K562 (cell line): ENCODE measurements around the gene RCBTB1. TPM values are rescaled to one million over a fixed set of nuclear protein-coding genes. Genes with fewer than 3 reads are reported as not detected.

ENCODE experiments used
- ATAC-seq: fragments of 200-7000 bp; cut with Tn5 transposase; 3 replicates; pipeline ENCODE4 v1.9.1; 2020; ENCODE audit warnings: moderate library complexity
- BruUV-seq: library from RNA; stranded (reverse); fragments of 400-500 nt; replicated peaks from 2 replicates; lab custom pipeline; 2021; lab: Mats Ljungman, UMichigan
- CTCF ChIA-PET: fragments of 300-600 bp; formaldehyde crosslinking; extraction: SDS; loops from one replicate; lab custom pipeline; 2021; ENCODE audit warnings: low intra/inter-chr PET ratio; lab: Yijun Ruan, JAX
- POLR2A ChIA-PET: fragments of 300-600, 350-650 bp; sonication (Branson Sonifier 250); formaldehyde crosslinking; extraction: SDS; loops from one replicate; lab custom pipeline; 2021; ENCODE audit warnings: antibody characterized with exemption, inconsistent platforms; lab: Yijun Ruan, JAX
- DNase-seq, 4 experiments: peaks; one replicate each; pipeline versions ENCODE4 v3.0.0 to v3.0.0-alpha.2; 2011 to 2018; ENCODE audit warnings: low spot score in 3 of 4, mixed read lengths in 3 of 4; ENCODE audit errors: extremely low read depth in 1 of 4
- FAIRE-seq: peaks from 2 replicates; lab custom pipeline; 2011; peaks lifted over from hg19 to GRCh38; lab: Jason Lieb, UNC
- H2AFZ ChIP-seq: 2 replicates; pipeline ENCODE4 v1.6.0; 2011; ENCODE audit warnings: low read depth, low read length, control low read depth, inconsistent platforms
- H3K27ac ChIP-seq: fragments of 200-600 bp; 3 replicates; pipeline ENCODE4 v1.8.0; 2011; ENCODE audit warnings: low read depth, mild to moderate bottlenecking, control low read depth, inconsistent platforms, low read length, moderate library complexity, mixed read lengths; ENCODE audit errors: extremely low read depth
- H3K27me3 ChIP-seq, 2 experiments: fragments of 300-600 bp in 1 of 2; 2 replicates in 1 of 2; 3 replicates in 1 of 2; pipeline versions ENCODE4 v1.6.0 to v1.8.0; 2011; ENCODE audit warnings: inconsistent platforms in 2 of 2, low read length in 2 of 2, mild to moderate bottlenecking in 1 of 2, mixed read lengths in 1 of 2, moderate library complexity in 1 of 2; ENCODE audit not compliant: control insufficient read depth in 2 of 2, insufficient read depth in 2 of 2
- H3K36me3 ChIP-seq: fragments of 300-600 bp; 3 replicates; pipeline ENCODE4 v1.8.0; 2011; ENCODE audit warnings: mild to moderate bottlenecking, low read length, inconsistent platforms; ENCODE audit not compliant: control insufficient read depth, insufficient read depth
- H3K4me1 ChIP-seq, 2 experiments: fragments of 200-600 bp in 1 of 2; replicated peaks in 1 of 2; 2 replicates in 1 of 2; 3 replicates in 1 of 2; pipeline versions ENCODE4 v1.5.1 to v1.8.0; 2011; ENCODE audit warnings: inconsistent platforms in 2 of 2, low read length in 2 of 2, mild to moderate bottlenecking in 1 of 2, mixed read lengths in 1 of 2, moderate library complexity in 1 of 2; ENCODE audit not compliant: control insufficient read depth in 2 of 2, insufficient read depth in 2 of 2
- H3K4me2 ChIP-seq: 2 replicates; pipeline ENCODE4 v1.6.1; 2011; ENCODE audit warnings: low read length, control low read depth, inconsistent platforms, mixed read lengths; ENCODE audit not compliant: insufficient read depth
- H3K4me3 ChIP-seq: fragments of 200-600 bp; sonication (generic), shearing (Covaris generic); 2 replicates; pipeline ENCODE4 v1.5.1; 2016; ENCODE audit warnings: control low read depth, inconsistent platforms
- H3K79me2 ChIP-seq: fragments of 200-600 bp; 3 replicates; pipeline ENCODE4 v1.8.0; 2011; ENCODE audit warnings: low read length, inconsistent platforms; ENCODE audit not compliant: control insufficient read depth, insufficient read depth
- H3K9ac ChIP-seq, 2 experiments: 2 replicates each; pipeline versions ENCODE4 v1.6.0 to v1.6.1; 2011; ENCODE audit warnings: low read depth in 2 of 2, low read length in 2 of 2, control low read depth in 1 of 2, inconsistent platforms in 1 of 2, mild to moderate bottlenecking in 1 of 2, mixed read lengths in 1 of 2; ENCODE audit not compliant: insufficient read depth in 1 of 2
- H3K9me1 ChIP-seq: one replicate; pipeline ENCODE4 v1.6.0; 2011; ENCODE audit warnings: inconsistent platforms, mild to moderate bottlenecking, low read length, moderate library complexity; ENCODE audit not compliant: control insufficient read depth, insufficient read depth
- H3K9me3 ChIP-seq: replicated peaks from 2 replicates; pipeline ENCODE4 v1.5.1; 2011; ENCODE audit warnings: low read depth, low read length, inconsistent platforms; ENCODE audit not compliant: control insufficient read depth, insufficient read depth
- H4K20me1 ChIP-seq: replicated peaks from 2 replicates; pipeline ENCODE4 v1.6.1; 2011; ENCODE audit warnings: low read length, inconsistent platforms, mixed read lengths; ENCODE audit not compliant: control insufficient read depth, insufficient read depth
- ESRRB ChIP-seq: fragments of 250-450 bp; sonication (Bioruptor Pico); IDR thresholded peaks from 2 replicates; pipeline ENCODE4 v1.5.0; 2020; ENCODE audit warnings: mild to moderate bottlenecking, moderate library complexity, borderline replicate concordance
- FIP1L1 ChIP-seq: fragments of 200-400 bp; formaldehyde crosslinking; IDR thresholded peaks from 2 replicates; pipeline ENCODE4 v1.6.1; 2018; ENCODE audit warnings: mild to moderate bottlenecking, low read depth, low read length; ENCODE audit not compliant: poor library complexity, severe bottlenecking
- XRCC3 ChIP-seq: fragments of 450-650 bp; IDR thresholded peaks from 2 replicates; pipeline ENCODE4 v1.6.1; 2017; ENCODE audit warnings: mild to moderate bottlenecking, moderate library complexity
- ZNF384 ChIP-seq: IDR thresholded peaks from 2 replicates; pipeline ENCODE4 v1.6.1; 2012; ENCODE audit warnings: low read depth, low read length, improper control_type of control experiment
- ZNF408 ChIP-seq: fragments of 250-450 bp; sonication (Bioruptor Pico); IDR thresholded peaks from 2 replicates; pipeline ENCODE4 v1.4.0; 2020; ENCODE audit warnings: low read depth, mild to moderate bottlenecking, moderate library complexity
- whole genome bisulfite sequencing: fragments of 100-300 bp; shearing (Covaris generic); methylation state at CpG from one replicate; pipeline ENCODE4 v1.1.6; 2016; ENCODE audit warnings: low coverage, mixed read lengths; ENCODE audit not compliant: insufficient coverage; ENCODE audit errors: missing lambda C conversion rate; 5-methylcytosine and 5-hydroxymethylcytosine counted together
- in situ Hi-C: fragments of 300-500 bp; cut with MboI; formaldehyde crosslinking; loops from 4 replicates; pipeline ENCODE4 v1.15.0; 2018; ENCODE audit warnings: inconsistent platforms, mixed read lengths
- intact Hi-C: fragments of 100-400 bp; cut with micrococcal nuclease; formaldehyde crosslinking; loops from 2 replicates; pipeline ENCODE4 v1.14.2; 2022
- polyA plus RNA-seq, 8 experiments: library from polyadenylated mRNA; depleted of rRNA in 4 of 8; stranded (reverse) in 5 of 8; unstranded in 3 of 8; fragments of >200 nt; fragmentation: Nextera tagmentation in 2 of 8; fragmentation: Illumina TruSeq in 1 of 8; extraction: Ambion mirVana in 2 of 8; extraction: Trizol in 1 of 8; gene quantifications; 2 replicates each; pipeline versions ENCODE4 v1.2.1 to v1.2.3, GENCODE V29; 2011 to 2014; ENCODE audit warnings: inconsistent platforms in 1 of 8, missing spikeins in 1 of 8
- total RNA-seq, 7 experiments: library from RNA; depleted of rRNA in 6 of 7; stranded (reverse); fragments of >200 nt in 6 of 7; fragmentation: Illumina TruSeq in 2 of 7; extraction: Trizol in 2 of 7; gene quantifications; 2 replicates each; pipeline versions ENCODE4 v1.2.1 to v1.2.3, GENCODE V29; 2011 to 2021; ENCODE audit warnings: low replicate concordance in 1 of 7
- TF ChIP-seq, protein P1 (sequence below): sonication (generic); formaldehyde crosslinking; IDR thresholded peaks from 2 replicates; pipeline ENCODE4 v1.8.0; 2022; ENCODE audit warnings: mild to moderate bottlenecking, missing genetic modification reagents
- TF ChIP-seq, protein P2 (sequence below): fragments of 450-650 bp; formaldehyde crosslinking; IDR thresholded peaks from 2 replicates; pipeline ENCODE4 v1.4.0; 2020; ENCODE audit warnings: mild to moderate bottlenecking, mixed read lengths
- TF ChIP-seq, protein P3 (sequence below): fragments of 250-450 bp; sonication (Bioruptor Pico); IDR thresholded peaks from 2 replicates; pipeline ENCODE4 v1.4.0; 2020; ENCODE audit warnings: borderline replicate concordance
- TF ChIP-seq, protein P4 (sequence below), 2 experiments: fragments of 450-650 bp; IDR thresholded peaks; 2 replicates each; pipeline ENCODE4 v1.6.1; 2016
- TF ChIP-seq, protein P5 (sequence below): fragments of 450-650 bp; IDR thresholded peaks from 2 replicates; pipeline ENCODE4 v1.6.1; 2017; ENCODE audit warnings: antibody characterized with exemption
- TF ChIP-seq, protein P6 (sequence below): fragments of 450-650 bp; formaldehyde crosslinking; IDR thresholded peaks from 2 replicates; pipeline ENCODE4 v1.4.0; 2022; ENCODE audit warnings: missing genetic modification characterization

RCBTB1 gene
- total and polyA plus RNA-seq, 9 of the 15 experiments (the other 6 are each of a cell fraction or from before 2014, with no cell fraction given), result 4.0 to 11.3 (median 8.4) TPM

DNA sequence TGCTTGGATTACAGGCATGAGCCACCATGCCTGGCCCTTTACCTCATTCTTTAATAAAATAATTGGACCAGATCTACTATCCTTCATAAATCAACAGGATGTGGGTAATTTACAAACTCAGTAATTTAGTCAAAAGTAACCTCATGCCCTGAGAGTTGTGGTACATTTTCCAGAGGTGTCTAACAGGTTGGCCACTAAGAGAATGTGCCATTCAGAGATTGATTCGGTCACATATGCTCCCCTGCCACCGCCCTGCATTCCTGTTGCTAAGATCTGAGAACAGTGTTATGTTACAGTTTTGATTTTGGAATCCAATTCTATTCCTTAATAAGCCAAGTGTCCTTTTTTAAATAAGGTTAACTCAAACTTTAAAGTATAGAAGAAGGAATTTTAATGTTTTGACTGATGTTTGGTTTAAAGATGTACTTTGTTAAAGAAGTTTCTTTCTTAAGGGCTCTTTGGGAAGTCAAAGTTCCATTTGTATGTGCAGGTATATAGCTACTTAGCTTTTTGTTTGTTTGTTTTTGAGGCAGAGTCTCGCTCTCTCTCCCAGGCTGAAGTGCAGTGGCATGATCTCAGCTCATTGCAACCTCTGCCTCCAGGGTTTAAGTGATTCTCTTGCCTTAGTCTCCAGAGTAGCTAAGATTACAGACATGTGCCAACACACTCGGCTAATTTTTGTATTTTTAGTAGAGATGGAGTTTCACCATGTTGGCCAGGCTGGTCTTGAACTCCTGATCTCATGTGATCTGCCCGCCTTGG is 60.4 kb downstream of the RCBTB1 start:
- H3K4me2 ChIP-seq, result no peak overlapping the region
- FAIRE-seq (no peak), DNase-seq (no peak), ATAC-seq (no peak)
- WGBS, result 77% methylated on average over 5 of the region's 5 CpGs
- no peaks in the 10 kb centered on the region for H4K20me1 ChIP-seq
- no peak overlapping the region for H2AFZ ChIP-seq
- in situ Hi-C loops, result no loop called here
- no peaks in the 10 kb centered on the region for H3K79me2 ChIP-seq
- intact Hi-C loops, result no loop called here
- ChIA-PET POLR2A (no interaction called here), CTCF (no interaction called here)
- no peak overlapping the region for H3K27ac ChIP-seq
- H3K9me3 ChIP-seq, result no peaks in the 10 kb centered on the region
- H3K9me1 ChIP-seq, result no peaks in the 10 kb centered on the region
- H3K4me3 ChIP-seq, result no peak overlapping the region
- H3K9ac ChIP-seq, result no peak overlapping the region
- H3K4me1 ChIP-seq, result no peaks in the 10 kb centered on the region
- no TSS peak for BruUV-seq
- H3K27me3 ChIP-seq, result no peaks in the 10 kb centered on the region
- H3K36me3 ChIP-seq, result no peaks in the 10 kb centered on the region
- TF ChIP-seq, protein P1, sequence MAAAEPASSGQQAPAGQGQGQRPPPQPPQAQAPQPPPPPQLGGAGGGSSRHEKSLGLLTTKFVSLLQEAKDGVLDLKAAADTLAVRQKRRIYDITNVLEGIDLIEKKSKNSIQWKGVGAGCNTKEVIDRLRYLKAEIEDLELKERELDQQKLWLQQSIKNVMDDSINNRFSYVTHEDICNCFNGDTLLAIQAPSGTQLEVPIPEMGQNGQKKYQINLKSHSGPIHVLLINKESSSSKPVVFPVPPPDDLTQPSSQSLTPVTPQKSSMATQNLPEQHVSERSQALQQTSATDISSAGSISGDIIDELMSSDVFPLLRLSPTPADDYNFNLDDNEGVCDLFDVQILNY, result no peak
- no peak for TF ChIP-seq ZNF408 (CRISPR knock-in tag)
- TF ChIP-seq ZNF384, result no peak
- TF ChIP-seq, protein P2, sequence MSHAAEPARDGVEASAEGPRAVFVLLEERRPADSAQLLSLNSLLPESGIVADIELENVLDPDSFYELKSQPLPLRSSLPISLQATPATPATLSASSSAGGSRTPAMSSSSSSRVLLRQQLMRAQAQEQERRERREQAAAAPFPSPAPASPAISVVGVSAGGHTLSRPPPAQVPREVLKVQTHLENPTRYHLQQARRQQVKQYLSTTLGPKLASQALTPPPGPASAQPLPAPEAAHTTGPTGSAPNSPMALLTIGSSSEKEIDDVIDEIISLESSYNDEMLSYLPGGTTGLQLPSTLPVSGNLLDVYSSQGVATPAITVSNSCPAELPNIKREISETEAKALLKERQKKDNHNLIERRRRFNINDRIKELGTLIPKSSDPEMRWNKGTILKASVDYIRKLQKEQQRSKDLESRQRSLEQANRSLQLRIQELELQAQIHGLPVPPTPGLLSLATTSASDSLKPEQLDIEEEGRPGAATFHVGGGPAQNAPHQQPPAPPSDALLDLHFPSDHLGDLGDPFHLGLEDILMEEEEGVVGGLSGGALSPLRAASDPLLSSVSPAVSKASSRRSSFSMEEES (CRISPR knock-in tag), result no peak
- TF ChIP-seq FIP1L1, result no peak
- TF ChIP-seq, protein P3, sequence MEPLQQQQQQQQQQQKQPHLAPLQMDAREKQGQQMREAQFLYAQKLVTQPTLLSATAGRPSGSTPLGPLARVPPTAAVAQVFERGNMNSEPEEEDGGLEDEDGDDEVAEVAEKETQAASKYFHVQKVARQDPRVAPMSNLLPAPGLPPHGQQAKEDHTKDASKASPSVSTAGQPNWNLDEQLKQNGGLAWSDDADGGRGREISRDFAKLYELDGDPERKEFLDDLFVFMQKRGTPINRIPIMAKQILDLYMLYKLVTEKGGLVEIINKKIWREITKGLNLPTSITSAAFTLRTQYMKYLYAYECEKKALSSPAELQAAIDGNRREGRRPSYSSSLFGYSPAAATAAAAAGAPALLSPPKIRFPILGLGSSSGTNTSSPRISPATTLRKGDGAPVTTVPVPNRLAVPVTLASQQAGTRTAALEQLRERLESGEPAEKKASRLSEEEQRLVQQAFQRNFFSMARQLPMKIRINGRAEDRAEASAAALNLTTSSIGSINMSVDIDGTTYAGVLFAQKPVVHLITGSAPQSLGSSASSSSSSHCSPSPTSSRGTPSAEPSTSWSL (CRISPR knock-in tag), result no peak
- no peak for TF ChIP-seq XRCC3
- TF ChIP-seq, protein P4, sequence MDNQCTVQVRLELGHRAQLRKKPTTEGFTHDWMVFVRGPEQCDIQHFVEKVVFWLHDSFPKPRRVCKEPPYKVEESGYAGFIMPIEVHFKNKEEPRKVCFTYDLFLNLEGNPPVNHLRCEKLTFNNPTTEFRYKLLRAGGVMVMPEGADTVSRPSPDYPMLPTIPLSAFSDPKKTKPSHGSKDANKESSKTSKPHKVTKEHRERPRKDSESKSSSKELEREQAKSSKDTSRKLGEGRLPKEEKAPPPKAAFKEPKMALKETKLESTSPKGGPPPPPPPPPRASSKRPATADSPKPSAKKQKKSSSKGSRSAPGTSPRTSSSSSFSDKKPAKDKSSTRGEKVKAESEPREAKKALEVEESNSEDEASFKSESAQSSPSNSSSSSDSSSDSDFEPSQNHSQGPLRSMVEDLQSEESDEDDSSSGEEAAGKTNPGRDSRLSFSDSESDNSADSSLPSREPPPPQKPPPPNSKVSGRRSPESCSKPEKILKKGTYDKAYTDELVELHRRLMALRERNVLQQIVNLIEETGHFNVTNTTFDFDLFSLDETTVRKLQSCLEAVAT (IDR thresholded peaks at IDR 0.05), result no peak
- TF ChIP-seq, protein P5, sequence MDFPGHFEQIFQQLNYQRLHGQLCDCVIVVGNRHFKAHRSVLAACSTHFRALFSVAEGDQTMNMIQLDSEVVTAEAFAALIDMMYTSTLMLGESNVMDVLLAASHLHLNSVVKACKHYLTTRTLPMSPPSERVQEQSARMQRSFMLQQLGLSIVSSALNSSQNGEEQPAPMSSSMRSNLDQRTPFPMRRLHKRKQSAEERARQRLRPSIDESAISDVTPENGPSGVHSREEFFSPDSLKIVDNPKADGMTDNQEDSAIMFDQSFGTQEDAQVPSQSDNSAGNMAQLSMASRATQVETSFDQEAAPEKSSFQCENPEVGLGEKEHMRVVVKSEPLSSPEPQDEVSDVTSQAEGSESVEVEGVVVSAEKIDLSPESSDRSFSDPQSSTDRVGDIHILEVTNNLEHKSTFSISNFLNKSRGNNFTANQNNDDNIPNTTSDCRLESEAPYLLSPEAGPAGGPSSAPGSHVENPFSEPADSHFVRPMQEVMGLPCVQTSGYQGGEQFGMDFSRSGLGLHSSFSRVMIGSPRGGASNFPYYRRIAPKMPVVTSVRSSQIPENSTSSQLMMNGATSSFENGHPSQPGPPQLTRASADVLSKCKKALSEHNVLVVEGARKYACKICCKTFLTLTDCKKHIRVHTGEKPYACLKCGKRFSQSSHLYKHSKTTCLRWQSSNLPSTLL, result no peak
- TF ChIP-seq, protein P6, sequence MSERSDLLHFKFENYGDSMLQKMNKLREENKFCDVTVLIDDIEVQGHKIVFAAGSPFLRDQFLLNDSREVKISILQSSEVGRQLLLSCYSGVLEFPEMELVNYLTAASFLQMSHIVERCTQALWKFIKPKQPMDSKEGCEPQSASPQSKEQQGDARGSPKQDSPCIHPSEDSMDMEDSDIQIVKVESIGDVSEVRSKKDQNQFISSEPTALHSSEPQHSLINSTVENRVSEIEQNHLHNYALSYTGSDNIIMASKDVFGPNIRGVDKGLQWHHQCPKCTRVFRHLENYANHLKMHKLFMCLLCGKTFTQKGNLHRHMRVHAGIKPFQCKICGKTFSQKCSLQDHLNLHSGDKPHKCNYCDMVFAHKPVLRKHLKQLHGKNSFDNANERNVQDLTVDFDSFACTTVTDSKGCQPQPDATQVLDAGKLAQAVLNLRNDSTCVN, result no peak
- TF ChIP-seq ESRRB, result no peak
